GM19043 (cell line): Measurements from ENCODE around the gene UBALD1.

Experiments
- ATAC-seq: cut with Tn5 transposase; IDR thresholded peaks from one replicate; pipeline ENCODE4 v1.9.1; 2021; ENCODE audit warnings: low read depth; ENCODE audit not compliant: unreplicated experiment

UBALD1 gene

GRCh38 chr16:4616047-4616811, 1.5 kb upstream of the UBALD1 start:
- peak; percentile 80 for ATAC-seq

DNA sequence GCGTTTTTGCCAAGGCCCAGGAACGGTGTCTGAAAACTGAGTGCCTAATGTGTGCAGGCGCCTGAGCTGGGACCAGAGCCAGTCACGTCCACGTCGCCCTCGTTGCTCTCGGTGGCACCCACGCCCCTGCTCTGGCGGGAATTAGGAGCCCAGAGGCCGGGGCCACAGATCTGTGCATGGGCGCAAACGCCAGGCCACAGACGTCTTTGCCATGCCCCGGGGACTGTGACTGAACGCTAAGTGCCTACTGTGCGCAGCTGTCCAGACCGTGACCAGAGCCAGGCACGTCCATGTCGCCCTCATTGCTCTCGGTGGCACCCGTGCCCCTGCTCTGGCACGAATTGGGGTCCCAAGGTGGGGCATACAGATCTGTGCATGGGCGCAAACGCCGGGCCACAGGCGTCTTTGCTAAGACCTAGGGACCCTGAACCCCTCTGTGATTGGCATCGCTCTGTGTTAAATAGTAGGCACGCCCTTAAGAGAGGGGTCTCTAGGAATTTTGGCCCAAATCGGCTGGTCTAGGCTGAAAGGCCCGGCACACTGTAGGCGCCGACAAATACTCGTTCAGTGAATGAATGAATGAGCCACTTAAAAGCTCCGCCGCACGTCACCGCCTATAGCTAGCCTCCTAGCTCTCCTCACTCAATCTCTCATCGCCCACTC, 827 bp upstream of the UBALD1 start:
- ATAC-seq = no peak

GRCh38 chr16:4613636-4614570, 785 bp downstream of the UBALD1 start:
- no peak for ATAC-seq

- ATAC-seq = no peak
Measured at GRCh38 chr16:4612977-4613635, 1.6 kb downstream of the UBALD1 start.

- ATAC-seq = no peak
Measured at GRCh38 chr16:4612474-4612931, 2.2 kb downstream of the UBALD1 start.

- ATAC-seq = no peak
Measured at GRCh38 chr16:4611337-4612021, 3.2 kb downstream of the UBALD1 start.

DNA sequence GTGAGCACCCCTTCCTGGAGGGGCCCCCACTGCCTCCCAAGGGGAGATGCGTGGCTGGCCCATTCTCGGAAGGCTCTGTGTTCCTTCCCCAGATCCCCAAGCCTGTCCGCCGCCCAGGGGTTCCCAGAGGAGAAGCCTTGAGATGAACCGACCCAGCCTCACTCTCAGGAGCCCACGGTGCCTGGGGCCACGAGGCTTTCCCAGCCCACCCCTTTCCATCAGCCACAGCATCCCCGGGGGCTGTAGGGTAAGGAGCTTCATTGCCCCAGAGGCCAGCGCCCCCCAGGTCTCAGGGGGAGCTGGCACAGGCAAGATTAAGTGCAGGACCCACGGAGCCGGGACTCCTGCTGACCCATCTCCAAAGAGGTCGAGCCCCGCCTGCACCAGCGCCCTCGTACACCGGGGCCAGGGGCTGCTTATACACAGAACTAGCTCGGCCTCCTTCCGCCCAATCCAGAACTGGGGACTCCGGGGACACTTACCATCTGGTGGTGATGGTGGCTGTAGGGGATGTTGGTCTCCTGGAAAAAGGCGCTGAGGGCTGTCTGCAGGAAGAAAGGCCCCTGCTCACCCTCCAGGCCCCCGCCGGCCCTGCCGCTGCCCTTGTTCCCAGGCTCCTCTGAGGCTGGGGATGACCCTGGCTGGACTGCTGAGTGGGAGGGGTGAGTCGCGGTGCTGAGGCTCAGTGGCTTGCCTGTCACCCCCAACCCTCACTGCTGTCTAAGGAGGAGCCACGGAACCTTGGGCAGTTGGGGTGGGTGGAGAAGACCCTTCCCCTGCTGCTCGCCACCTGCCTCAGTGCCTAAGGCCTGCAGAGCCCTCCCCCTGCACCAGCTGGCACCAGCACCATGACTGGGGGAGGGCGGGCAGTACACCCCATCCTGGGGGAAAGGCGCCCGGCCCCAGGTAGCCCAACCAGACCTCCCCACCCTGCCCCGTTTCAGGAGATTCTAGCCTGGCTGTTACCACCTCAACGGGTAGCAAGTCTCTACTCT, 4.4 kb downstream of the UBALD1 start:
- no peak for ATAC-seq

- no peak for ATAC-seq
Measured at GRCh38 chr16:4609200-4610010, 5.3 kb downstream of the UBALD1 start.

DNA sequence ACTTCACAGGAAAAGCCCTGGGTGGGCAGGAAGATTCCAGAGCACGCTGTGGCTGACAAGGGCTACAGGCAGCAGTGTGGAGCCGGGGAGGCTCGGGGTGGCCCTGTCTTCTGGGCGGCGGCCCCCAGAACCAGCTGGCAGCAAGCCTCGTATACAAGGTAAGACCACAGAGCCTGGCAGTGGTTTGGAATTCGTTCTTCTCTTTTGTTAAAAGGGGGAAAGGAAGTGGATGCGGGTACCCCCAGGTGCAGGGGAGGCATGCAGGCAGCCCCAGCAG, 6.0 kb downstream of the UBALD1 start:
- ATAC-seq = no peak

GRCh38 chr16:4607841-4608703, 6.6 kb downstream of the UBALD1 start:
- no peak for ATAC-seq

- ATAC-seq = no peak
Measured at GRCh38 chr16:4606354-4606753, 8.3 kb downstream of the UBALD1 start.

DNA sequence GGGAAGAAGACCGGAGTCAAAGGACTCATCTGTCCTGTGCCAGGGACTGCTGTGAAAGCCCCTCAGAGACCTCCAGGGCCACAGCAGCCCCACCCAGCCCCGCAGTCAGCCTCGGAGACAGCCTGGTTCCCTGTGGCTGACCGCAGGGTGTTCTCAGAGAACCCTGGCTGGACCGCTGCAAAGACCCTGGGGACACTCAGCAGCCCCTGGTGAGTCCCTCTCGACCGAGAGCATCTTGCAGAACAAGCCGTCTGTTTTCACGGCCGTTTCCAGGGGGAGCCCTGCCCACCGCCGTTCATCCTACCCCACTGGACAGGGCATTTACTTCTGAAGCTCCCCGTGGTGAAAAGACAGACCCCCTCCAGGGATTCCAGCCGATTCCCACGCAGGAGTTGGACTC, 10.3 kb downstream of the UBALD1 start:
- no peak for ATAC-seq

DNA sequence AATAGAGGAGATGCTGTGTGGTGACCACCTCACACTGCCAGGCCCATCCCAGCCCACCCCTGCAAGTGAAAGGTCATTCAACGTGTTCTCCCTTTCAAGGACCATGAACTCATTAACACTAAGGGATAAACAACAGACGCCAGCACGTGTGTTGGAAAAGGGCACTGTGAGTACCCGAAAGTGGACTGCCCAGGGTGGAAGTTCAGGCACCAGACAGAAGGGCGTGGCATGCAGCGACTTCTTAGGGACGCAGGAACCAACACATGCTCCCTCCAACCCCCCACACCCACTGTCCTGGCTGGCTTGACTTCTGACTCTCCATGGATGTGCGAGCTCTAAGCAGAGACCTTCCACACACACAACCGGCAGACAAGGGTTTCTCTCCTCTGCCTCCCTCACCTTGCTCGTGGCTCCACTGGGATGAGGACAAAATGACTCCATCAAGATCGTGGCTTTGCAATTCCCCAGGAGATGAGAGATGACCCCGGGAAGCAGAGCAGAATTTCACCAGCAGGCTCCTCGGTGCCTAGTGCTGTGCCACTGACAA, 11.0 kb downstream of the UBALD1 start:
- ATAC-seq = no peak

- no peak for ATAC-seq
Measured at GRCh38 chr16:4602331-4602730, 12.4 kb downstream of the UBALD1 start.

- no peak for ATAC-seq
Measured at GRCh38 chr16:4601864-4602186, 12.9 kb downstream of the UBALD1 start.

DNA sequence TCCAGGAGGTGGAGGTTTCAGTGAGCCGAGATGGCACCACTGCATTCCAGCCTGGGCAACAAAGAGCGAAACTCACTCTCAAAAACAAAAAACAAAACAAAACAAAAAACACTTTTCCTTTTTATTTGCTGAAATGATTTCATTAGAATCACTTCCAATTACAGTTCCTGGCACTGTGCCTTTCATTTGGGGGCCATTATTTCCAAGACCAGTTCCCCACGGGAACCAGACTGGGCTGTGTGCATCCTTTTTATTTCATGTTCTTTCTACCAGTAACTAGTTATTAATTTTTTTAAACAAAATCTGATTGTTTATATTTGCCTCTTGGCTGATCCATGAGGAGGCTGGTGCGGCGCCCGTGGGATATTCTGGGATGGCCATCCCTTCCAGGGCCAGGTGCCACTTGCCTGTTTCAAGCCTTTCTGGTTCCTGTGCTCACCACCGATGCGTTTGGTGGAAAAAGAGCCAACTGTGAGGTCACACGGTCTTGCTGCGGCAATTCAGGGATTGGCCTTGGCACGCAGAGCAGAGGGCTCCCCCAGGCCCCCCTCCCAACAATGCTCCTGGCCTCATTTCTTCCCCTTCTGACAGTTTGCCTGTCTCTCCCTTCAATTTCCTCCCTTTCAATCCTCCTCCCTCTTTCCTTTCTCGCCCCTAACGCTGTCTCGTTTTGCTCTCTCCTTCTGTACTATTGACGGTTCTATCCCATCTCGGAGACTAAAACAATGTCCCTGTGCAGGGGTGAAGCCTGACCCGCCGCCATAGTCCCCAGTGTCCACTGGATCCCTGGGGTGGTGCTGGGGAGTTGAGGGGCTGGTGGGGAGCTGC, 13.4 kb downstream of the UBALD1 start:
- ATAC-seq = no peak
